Keratinocyte (primary cell): ENCODE data around the gene SPRED2. TPM values are rescaled to one million over a fixed set of nuclear protein-coding genes. Genes with fewer than 3 reads are reported as not detected.

Experiments
- DNase-seq: peaks from one replicate; pipeline ENCODE4 v3.0.0-alpha.2; 2011; ENCODE audit warnings: low read depth, missing footprints, low spot score
- FAIRE-seq: peaks from 2 replicates; lab custom pipeline; 2011; peaks lifted over from hg19 to GRCh38; lab: Jason Lieb, UNC
- H2AFZ ChIP-seq: 2 replicates; pipeline ENCODE4 v1.6.0; 2012; ENCODE audit warnings: low read length, control low read depth, inconsistent platforms; ENCODE audit not compliant: control insufficient read depth
- H3K27ac ChIP-seq: 2 replicates; pipeline ENCODE4 v1.5.1; 2011; ENCODE audit warnings: low read length; ENCODE audit not compliant: control insufficient read depth, insufficient read depth
- H3K27me3 ChIP-seq: 3 replicates; pipeline ENCODE4 v1.6.0; 2011; ENCODE audit warnings: low read length; ENCODE audit not compliant: control insufficient read depth, insufficient read depth; ENCODE audit errors: extremely low read depth
- H3K36me3 ChIP-seq, 2 experiments: 2 replicates in 1 of 2; 3 replicates in 1 of 2; pipeline ENCODE4 v1.5.1; 2011; ENCODE audit warnings: low read length in 2 of 2, mild to moderate bottlenecking in 1 of 2; ENCODE audit not compliant: control insufficient read depth in 2 of 2, insufficient read depth in 2 of 2; ENCODE audit errors: extremely low read depth in 1 of 2
- H3K4me1 ChIP-seq: 3 replicates; pipeline ENCODE4 v1.5.1; 2011; ENCODE audit warnings: low read length; ENCODE audit not compliant: control insufficient read depth, insufficient read depth; ENCODE audit errors: extremely low read depth
- H3K4me2 ChIP-seq: 3 replicates; pipeline ENCODE4 v1.6.0; 2011; ENCODE audit warnings: low read depth, low read length; ENCODE audit not compliant: control insufficient read depth, insufficient read depth; ENCODE audit errors: extremely low read depth
- H3K4me3 ChIP-seq, 3 experiments: fragments of 200-600 bp in 1 of 3; sonication (generic) in 1 of 3; 2 replicates in 2 of 3; 3 replicates in 1 of 3; pipeline ENCODE4 v1.5.1; 2011 to 2016; ENCODE audit warnings: low read length in 3 of 3, mild to moderate bottlenecking in 3 of 3, control low read depth in 2 of 3, inconsistent platforms in 1 of 3, low read depth in 1 of 3, mixed read lengths in 1 of 3, mixed run types in 1 of 3, moderate library complexity in 1 of 3; ENCODE audit not compliant: control insufficient read depth in 2 of 3, insufficient read depth in 2 of 3; ENCODE audit errors: extremely low read depth in 1 of 3
- H3K79me2 ChIP-seq: 2 replicates; pipeline ENCODE4 v1.6.0; 2012; ENCODE audit warnings: low read length; ENCODE audit not compliant: control insufficient read depth, insufficient read depth
- H3K9ac ChIP-seq: 3 replicates; pipeline ENCODE4 v1.6.0; 2011; ENCODE audit warnings: low read length; ENCODE audit not compliant: control insufficient read depth, insufficient read depth; ENCODE audit errors: extremely low read depth
- H3K9me1 ChIP-seq: 3 replicates; pipeline ENCODE4 v1.6.0; 2011; ENCODE audit warnings: low read length; ENCODE audit not compliant: control insufficient read depth, insufficient read depth; ENCODE audit errors: extremely low read depth
- H3K9me3 ChIP-seq: 2 replicates; pipeline ENCODE4 v1.5.1; 2012; ENCODE audit warnings: low read depth, low read length; ENCODE audit not compliant: control insufficient read depth
- H4K20me1 ChIP-seq: 3 replicates; pipeline ENCODE4 v1.6.0; 2011; ENCODE audit warnings: low read length; ENCODE audit not compliant: control insufficient read depth, insufficient read depth; ENCODE audit errors: extremely low read depth
- EZH2 ChIP-seq: IDR thresholded peaks from one replicate; pipeline ENCODE4 v1.6.1; 2012; ENCODE audit warnings: inconsistent platforms, mild to moderate bottlenecking, low read length, moderate library complexity
- dilution Hi-C: fragments of 300-500 bp; cut with MboI; formaldehyde crosslinking; loops from one replicate; pipeline ENCODE4 v1.7.0; 2020; ENCODE audit warnings: low sequenced_read_pairs; ENCODE audit not compliant: extremely low pct_ligation_motif_present
- polyA plus RNA-seq, 5 experiments: library from polyadenylated mRNA; depleted of rRNA in 3 of 5; stranded (reverse) in 3 of 5; stranded (forward) in 1 of 5; unstranded in 1 of 5; fragments of >200 nt; gene quantifications; 1 replicate in 1 of 5; 2 replicates in 3 of 5; 3 replicates in 1 of 5; pipeline versions ENCODE4 v1.2.1 to v1.2.3, GENCODE V29; 2011 to 2012; ENCODE audit warnings: missing spikeins in 2 of 5, low read depth in 1 of 5, low replicate concordance in 1 of 5
- TF ChIP-seq, protein P1 (sequence below), 3 experiments: IDR thresholded peaks in 1 of 3; conservative IDR thresholded peaks in 1 of 3; optimal IDR thresholded peaks in 1 of 3; 2 replicates in 2 of 3; 3 replicates in 1 of 3; pipeline versions ENCODE3 to v1.5.1; 2011; ENCODE audit warnings: low read length in 3 of 3, mild to moderate bottlenecking in 3 of 3, moderate library complexity in 2 of 3, control low read depth in 1 of 3, inconsistent platforms in 1 of 3; ENCODE audit not compliant: insufficient read depth in 2 of 3; ENCODE audit errors: extremely low read depth in 1 of 3

Gene SPRED2
- polyA plus RNA-seq, 1 donor (not counting 4 experiments of a cell fraction or from before 2014, with no cell fraction given) = 26.8 TPM

GRCh38 chr2:65396348-65397026 lies 35.9 kb downstream of the SPRED2 start:
- no peaks in the 10 kb centered on the region for H3K36me3 ChIP-seq
- H3K4me1 ChIP-seq = peaks cover 36% of the 10 kb centered on the region
- no peaks in the 10 kb centered on the region for H4K20me1 ChIP-seq
- peaks cover 96% of the 10 kb centered on the region for H3K79me2 ChIP-seq
- H3K4me2 ChIP-seq = no peak overlapping the region
- H2AFZ ChIP-seq = no peak overlapping the region
- H3K9ac ChIP-seq = no peak overlapping the region
- FAIRE-seq (peak; percentile 20), DNase-seq (no peak)
- TF ChIP-seq, protein P1, sequence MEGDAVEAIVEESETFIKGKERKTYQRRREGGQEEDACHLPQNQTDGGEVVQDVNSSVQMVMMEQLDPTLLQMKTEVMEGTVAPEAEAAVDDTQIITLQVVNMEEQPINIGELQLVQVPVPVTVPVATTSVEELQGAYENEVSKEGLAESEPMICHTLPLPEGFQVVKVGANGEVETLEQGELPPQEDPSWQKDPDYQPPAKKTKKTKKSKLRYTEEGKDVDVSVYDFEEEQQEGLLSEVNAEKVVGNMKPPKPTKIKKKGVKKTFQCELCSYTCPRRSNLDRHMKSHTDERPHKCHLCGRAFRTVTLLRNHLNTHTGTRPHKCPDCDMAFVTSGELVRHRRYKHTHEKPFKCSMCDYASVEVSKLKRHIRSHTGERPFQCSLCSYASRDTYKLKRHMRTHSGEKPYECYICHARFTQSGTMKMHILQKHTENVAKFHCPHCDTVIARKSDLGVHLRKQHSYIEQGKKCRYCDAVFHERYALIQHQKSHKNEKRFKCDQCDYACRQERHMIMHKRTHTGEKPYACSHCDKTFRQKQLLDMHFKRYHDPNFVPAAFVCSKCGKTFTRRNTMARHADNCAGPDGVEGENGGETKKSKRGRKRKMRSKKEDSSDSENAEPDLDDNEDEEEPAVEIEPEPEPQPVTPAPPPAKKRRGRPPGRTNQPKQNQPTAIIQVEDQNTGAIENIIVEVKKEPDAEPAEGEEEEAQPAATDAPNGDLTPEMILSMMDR (optimal IDR thresholded peaks at IDR 0.05 in 1 of 3, IDR thresholded peaks at IDR 0.05 in 1 of 3, conservative IDR thresholded peaks at IDR 0.05 in 1 of 3; ENCODE audit: extremely low read depth in 1 of 3, insufficient read depth in 2 of 3, low read length in 3 of 3) = no peak
- no peak for TF ChIP-seq EZH2
- H3K27ac ChIP-seq = peak overlapping the region; percentile 10
- no peaks in the 10 kb centered on the region for H3K27me3 ChIP-seq
- dilution Hi-C loops = no loop called here
- peaks cover 7% of the 10 kb centered on the region for H3K9me1 ChIP-seq
- no peaks in the 10 kb centered on the region for H3K9me3 ChIP-seq
- H3K4me3 ChIP-seq = no peak overlapping the region

GRCh38 chr2:65395621-65396347 lies 36.6 kb downstream of the SPRED2 start:
- Histone ChIP-seq H3K27me3 (no peaks in the 10 kb centered on the region), H3K36me3 (no peaks in the 10 kb centered on the region), H3K4me3 (no peak overlapping the region), H3K4me1 (peaks cover 43% of the 10 kb centered on the region), H3K9me3 (no peaks in the 10 kb centered on the region), H4K20me1 (no peaks in the 10 kb centered on the region), H3K27ac (no peak overlapping the region), H3K9me1 (peaks cover 7% of the 10 kb centered on the region), H3K9ac (no peak overlapping the region), H3K79me2 (peaks cover 97% of the 10 kb centered on the region), H2AFZ (no peak overlapping the region), H3K4me2 (no peak overlapping the region)
- dilution Hi-C loops = no loop called here
- TF ChIP-seq EZH2 = no peak
- TF ChIP-seq, protein P1 (optimal IDR thresholded peaks at IDR 0.05 in 1 of 3, IDR thresholded peaks at IDR 0.05 in 1 of 3, conservative IDR thresholded peaks at IDR 0.05 in 1 of 3; ENCODE audit: extremely low read depth in 1 of 3, insufficient read depth in 2 of 3, low read length in 3 of 3) = no peak
- DNase-seq (no peak), FAIRE-seq (no peak)
